HG02610 (cell line): ENCODE results near the gene HS1BP3.

ENCODE experiments used
- ATAC-seq: cut with Tn5 transposase; IDR thresholded peaks from one replicate; pipeline ENCODE4 v1.9.1; 2021; ENCODE audit warnings: mild to moderate bottlenecking, moderate library complexity; ENCODE audit not compliant: unreplicated experiment

HS1BP3 gene

DNA sequence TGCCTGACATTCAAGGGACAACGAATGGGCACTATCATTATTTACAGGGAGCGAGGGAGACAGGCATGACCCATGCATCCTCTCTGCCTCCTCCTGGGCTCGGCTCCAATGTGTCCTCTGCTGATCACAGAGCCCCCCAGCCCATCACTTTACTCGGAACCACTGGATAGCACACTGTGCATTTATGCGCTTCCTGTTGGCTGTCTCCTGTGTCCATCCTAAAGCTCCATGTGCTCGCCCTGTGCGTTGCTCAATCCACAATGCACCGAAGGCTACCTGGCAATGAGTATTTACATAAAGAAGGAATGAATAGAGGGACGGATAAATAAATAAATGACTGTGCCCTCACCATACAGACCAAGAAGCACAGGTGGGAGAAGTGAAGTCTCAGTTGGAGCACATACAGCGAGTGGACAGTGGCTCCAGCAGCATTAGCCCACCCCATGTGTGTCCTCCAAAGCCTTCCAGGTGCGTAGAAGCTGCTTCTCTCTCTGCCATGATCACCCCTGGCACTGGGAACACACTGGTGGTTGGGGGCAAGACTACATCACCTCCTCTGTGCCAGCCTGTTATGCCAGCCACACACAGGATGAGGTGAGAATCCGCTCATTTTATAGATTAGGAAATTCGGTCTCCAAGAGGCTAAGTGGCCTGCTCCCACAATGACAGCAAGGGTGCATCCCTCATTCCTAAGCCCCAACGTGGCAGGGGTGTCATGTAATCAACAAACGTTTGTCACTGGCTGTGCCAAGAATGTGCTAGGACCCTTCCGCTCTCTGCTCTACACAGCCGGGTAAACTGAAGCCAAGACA, 13.7 kb upstream of the HS1BP3 start:
- no peak for ATAC-seq

DNA sequence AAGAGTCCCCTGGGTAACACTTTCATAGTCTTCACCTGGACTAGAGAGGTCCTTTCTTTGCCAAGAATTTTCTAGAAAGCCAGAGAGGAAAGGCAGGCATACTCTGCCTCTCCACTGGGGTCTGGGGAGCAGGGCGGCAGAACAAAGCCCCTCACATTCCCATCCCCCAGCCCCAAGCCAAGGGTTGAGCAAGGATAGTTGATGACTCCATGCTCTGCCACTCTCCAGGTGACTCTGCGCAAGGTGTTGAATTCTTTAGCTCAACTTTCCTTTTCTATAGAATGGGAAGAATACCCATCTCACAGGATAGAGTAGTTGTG, 13.1 kb upstream of the HS1BP3 start:
- no peak for ATAC-seq

DNA sequence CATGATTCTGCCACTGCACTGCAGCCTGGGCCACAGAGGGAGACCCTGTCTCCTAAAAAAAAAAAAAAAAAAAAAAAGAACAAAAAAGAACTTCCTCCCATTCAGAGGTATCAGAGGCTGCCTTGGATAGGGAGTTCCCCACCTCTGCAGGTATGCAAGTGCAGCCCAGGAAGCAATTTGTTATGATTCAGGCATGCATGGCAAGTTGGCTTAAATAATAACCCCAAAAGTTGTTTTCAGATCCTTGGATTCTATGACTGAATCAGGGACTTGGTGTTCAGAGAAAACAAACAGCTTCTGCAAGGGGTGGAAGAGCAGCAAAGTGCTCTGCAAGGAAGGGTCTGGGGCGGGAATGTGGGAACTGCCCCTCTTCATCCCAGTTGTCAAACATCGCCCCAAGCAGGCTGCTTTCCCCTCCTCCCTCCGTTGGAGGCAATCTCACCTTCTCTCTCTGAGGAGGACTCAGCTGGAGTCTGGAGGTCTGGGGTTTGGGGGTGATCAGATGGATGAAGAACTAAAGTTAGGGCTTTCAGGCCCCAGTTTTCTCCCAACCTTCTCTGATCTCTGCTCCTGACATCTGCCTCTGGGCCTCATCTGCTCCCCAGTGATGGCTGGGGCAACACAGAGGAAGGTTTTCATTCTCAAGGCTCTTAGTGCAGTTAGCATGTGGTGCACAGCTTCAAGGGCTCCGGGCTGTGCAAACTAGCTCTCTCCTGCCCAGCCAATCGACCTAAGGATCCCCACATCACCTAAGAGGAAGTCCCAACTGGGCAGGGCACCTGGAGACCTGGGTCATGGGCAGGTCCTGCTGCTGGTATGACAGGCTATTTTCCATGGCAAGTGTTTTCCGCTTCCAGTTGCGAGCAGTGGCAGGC, 12.5 kb upstream of the HS1BP3 start:
- ATAC-seq = no peak

DNA sequence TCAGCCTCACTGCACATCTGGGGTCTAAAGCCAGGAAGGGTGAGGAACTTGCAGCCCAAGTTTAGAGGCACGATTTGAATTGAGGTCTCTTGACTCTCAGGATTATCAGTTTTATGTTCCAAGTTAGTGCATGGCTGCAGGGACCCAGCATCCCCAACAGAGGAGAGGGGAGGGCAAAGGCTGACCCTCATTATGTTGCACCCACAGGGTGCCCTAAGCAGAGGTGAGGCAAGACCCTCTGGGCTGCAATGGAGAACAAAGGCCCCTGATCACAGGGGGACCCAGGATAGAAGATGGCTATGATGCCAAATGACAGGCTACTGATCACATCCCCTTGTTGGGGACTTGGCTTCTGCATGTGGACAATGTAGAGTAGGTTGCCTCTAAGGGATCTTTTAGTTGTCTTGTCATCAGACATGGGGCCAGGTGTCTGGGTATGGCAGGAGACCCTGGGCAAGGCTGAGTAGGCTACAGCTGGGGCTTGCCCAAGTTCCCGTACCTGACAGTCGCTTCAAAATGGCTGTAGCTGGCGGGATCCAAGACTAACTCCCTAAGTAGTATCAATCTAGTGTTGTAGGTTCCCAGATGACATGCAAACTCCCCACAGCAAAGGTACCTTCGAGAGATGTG, 11.5 kb upstream of the HS1BP3 start:
- no peak for ATAC-seq

DNA sequence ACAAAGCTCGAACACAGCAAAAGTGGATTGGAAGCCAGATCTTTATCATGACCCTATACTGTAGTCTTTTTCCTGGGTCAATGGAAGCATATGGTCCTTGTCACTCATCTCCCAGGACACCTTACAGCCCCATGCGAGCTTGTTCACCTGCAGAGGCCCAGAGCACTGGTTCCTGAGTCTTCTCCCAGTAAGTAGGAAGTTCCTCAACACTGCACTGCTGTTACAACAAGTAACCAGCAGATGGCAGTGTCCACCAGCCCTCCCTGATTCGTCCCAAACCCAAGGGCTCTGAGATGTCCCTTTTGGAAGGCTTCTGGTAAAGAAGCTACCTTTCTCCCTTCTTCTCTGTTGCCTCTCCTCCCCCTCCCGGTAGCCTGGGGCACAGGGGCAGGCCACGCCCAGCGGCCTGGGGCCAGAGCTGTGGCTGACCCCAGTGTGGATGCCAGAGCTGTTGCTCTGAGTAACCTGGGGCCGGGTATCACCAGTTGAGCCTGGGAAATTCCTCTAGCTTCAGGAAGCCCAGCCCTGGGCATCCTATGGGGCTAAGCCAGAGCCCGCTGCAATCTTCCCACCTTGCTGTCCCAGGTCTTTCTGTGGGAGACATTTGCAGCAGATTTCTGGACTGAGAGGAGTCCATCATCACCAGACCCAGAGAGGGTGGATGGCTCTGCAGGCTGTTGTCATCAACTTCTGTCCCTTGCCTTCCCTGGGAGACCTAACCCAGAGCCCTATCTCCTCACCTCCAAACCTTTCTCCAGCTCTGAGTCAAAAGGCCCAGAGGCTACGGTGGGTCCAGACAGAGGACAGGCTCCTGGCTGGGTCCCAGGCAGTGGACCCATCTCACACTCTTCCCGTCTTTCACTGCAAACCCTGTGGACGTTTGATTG, 10.8 kb upstream of the HS1BP3 start:
- ATAC-seq = peak; percentile 60

DNA sequence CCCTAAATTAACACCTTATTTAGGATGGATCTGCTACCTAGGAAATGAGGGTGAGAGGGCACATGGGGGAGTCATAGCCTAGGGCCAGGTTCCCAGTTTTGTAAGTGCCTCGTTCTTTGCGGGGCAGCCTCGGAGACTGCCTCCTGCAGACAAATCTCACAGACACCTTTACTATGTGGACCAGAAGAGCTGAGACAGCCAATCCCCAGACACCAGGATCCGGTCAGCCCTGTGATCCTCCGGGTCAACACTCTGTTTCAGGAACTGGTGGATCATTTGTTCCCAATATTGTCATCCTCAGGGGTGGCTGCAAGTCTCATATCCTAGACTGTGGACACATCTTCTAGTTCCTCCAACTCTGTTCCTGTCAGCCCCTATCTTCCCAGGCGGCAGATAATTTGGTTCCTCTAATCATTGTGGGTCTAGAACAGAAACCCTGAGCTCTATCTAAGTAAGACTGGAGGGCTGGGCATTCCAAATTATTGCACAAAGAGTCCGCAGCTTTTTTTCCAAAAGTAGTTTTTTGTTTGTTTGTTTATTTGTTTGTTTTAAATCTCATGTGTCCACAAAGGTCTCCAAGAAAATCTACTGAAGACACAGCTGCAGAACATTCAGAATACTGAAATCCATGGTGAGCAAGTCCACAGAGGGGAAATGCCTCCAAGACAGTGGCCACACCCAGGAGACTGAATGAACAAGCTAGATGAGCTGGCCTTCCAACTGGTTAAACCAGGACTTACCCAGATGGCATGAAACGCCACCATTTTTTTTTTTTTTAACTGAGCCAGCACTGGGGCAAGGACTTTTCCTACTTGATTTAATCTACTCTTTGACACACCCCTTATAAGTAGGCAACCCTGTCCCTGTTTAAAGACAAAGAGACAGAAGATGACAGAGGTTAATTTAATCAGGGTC, 9.9 kb upstream of the HS1BP3 start:
- ATAC-seq = no peak

DNA sequence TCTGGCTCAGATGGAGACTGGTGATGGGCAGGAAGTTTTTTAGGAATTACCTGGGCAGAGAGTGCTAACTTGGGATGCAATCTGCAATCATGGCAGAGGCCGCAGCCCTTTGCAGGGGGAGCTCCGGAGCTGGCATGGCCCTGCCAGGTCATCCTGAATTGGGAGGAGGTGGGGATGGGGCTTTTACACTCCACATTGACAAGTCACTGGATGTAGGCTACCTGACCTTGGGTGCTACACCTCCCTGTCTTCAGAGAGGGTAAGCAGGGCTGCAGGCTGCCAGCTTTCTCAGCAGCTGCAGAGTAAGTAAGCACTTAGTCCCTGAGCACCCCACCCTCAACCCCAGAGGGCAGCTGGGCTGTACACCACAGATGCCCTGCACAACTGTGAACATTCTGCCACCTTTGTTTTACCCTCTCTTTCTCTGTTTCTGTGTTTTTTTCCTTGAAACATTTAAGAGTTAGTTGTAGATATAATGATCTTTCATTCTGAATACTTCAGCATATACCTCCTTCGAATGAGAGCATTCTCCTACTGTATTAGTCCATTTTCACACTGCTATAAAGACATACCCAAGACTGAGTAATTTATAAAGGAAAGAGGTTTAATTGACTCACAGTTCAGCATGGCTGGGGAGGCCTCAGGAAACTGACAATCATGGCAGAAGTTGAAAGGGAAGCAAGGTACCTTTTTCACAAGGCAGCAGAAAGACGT, 6.8 kb upstream of the HS1BP3 start:
- ATAC-seq = no peak

DNA sequence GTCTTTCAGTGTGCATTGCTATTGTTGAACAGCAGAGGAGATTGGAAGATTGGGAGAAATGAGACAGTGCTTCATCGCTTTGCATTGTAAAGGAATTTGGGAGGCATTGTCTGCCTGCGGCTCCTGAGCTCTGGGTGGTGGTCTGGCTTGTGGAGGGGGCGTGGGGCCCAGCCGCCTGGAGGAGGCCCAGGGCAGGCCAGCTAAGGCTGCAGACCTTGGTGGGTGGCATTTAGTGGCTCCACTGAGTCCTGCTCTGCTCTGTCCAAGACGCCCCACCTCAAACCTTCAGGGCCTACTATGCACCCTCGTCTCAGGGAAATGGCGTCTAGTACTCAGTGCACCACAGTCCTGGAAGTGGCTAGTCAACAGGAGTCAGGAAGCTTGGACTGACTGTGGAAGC, 5.7 kb upstream of the HS1BP3 start:
- no peak for ATAC-seq

DNA sequence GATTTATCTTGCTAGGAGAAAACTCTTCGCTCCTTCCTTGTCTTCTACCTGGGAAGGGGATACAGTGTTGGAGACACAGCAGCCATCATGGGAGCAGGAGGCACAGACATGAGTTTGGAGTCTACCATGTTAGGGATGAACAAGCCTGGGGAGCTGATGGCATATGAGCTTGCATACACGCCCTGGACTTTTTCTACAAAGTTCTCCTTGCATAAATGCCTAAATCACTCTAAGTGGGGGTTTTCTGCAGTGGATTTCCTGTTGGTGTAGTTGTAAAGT, 3.6 kb upstream of the HS1BP3 start:
- no peak for ATAC-seq

DNA sequence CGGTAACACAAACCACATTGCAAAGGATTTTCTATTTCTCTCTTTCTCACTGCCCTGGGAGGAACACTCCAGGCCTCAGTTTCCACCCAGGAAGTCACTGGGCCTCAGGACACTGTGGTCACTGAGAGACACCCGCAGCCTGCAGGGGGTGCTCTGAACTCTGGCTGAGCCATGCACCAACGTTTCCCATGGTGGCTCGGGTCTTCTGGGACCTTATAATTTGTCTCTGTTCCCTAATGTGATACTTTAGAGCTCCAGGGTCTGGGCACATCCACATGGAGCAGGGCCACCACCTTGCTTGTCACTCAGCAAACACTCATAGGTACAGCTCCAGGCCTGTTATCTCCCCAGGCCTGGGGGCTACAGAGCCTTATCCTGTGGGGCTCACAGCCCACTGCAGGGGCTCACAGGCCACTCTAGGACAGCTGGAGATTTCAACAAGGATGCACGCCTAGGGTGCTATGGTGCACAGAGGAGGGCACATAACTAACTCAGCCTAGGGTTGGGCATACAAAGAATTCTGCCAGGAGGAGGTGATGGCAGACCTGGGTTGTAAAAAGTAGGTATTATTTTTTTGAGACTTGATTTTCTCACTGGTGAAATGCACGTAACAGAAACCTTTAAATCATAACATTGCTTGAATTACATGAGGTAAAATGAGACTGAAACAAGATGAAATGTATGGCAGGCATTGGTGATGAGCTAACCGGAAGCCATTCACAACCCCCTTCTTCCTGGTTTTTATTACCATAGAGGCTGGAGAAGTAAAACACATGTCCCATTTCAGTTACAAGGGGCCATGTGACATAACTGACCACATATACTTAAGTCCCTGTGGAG, 3.0 kb upstream of the HS1BP3 start:
- no peak for ATAC-seq

DNA sequence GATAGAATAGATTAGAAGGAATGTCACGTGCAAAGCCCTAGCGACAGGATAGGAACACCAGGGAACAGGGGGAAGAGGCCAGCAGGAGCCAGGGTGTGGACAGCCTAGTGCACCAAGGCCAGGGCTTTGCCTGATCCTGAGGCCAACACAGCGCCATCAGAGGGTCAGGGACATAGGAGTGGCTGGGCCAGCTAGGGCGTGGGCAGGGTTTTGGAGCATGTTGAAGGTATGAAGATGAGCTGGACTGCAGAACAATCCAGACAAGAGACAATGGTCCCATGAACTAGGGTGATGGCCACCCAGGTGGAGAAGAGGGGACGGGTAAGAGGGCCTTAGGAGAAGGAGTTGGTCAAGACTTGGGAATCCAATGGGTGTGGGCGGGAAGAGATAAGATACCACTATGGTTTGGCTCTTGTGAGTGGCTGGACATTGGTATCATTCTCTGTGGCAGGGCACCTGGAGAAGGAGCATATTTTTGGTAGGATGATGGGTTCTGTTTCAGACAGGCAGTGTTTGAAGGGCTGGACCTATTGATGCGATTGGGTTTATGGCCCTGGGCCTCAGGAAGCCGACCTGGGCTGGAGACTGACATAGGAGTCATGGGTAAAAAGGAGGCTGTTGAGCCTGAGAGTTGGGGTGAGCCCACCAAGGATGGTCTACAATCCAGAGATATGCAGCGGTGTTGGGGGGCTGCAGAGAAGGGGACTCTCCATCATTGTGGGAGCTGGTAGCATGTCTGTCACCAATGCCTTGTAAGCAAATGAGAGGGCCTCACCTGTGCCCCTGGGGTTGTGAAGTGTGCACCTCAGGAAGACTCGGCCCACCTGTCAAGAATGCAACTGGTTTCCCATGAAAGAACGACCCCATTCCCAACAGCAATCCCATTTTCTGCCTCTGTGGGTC, 2.0 kb upstream of the HS1BP3 start:
- ATAC-seq = no peak

DNA sequence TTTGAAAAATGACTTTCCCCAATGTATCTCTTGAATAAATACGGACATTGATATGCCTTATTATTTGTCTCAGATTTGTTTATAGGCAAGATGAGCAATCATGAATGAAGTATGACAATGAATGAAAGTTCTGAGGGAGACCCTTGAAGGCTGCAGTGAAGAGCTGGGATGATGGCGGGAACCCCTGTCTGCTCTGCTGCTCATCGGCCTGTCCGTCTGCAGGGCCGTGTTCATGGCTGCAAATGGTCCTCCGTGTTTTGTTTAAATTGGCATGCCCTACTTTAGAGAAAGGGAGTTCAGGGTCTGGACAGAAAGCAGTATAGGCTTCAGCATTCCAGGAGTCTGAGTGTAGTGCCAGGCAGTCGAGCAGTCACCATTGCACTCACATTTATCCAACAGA, 1.2 kb upstream of the HS1BP3 start:
- no peak for ATAC-seq

DNA sequence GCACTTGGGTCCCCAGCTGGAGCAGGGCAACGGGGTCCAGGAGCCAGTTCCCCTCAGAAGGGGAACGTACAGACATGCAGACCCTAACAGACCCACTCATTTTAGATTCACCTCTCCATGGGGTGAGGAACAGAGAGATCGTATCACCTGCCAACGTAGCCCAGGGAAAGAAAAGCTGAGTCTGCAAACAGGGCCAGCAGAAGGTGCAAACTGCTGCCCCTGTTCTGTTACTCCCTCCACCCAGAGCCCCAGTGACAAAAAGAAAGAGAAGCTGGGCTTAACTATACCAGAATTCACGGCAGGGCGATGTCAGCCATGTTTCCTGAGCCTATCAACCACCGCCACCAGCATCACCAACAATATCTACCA, 817 bp upstream of the HS1BP3 start:
- no peak for ATAC-seq

DNA sequence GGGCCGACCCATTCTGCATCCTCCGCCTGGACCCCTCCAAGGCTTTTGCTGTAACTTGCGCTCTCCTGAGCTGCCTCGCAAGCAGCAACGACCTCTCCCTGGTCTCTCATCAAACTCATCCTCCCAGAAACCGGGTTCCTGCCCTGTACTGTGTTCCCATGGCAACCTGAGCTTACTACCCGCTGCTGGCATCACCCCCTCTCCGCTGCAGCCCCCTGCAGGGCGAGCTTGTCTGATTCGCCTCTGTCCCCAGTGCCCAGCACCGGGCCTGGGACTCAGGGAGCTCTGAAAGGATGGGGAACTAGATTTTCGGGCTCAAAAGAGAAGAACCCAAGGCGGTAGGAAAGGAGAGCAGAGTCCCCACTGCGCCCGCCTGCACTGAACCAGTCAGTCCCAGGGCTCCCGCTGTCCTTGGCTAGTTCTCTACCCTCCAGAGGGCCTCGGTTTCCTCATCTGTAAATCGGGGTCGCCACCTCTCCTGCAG, 463 bp downstream of the HS1BP3 start:
- peak; percentile 2 for ATAC-seq

DNA sequence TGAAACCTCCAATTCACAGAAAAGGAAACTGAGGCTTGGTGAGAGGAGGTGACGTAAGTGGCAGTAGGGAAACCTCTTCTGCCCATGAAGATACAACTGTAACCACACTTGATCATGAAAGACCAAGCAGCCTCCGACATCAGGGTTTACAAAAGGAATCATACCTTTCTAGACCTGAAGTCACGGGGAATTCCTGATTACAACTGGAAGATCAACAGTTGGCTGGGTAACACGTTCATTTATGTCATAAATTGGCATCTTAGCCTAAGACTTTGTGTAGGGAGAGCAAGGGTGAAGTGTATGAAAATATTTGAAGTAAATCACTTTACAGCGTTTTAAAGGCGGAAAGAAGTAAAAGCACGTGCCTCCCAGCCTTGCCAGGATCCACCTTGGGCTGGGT, 922 bp downstream of the HS1BP3 start:
- no peak for ATAC-seq

DNA sequence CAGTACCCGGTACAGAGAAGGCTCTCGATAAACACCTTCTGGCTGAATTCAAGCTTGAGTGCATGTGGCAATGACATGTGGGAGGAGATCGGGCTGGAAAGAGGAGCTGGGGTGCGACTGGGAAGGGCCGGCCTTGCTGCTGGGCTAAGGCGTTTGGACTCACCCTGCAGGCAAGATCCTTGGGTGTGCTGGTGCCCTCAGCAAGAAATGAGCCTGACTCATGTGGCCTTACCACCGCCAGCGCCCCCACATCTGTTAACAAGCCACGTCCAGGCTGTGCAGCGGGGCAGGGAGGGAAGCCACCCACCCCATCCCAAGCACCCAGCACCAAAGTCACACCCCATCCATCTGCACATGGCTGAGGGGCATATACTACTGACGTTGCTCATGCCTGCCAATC, 1.3 kb downstream of the HS1BP3 start:
- no peak for ATAC-seq

DNA sequence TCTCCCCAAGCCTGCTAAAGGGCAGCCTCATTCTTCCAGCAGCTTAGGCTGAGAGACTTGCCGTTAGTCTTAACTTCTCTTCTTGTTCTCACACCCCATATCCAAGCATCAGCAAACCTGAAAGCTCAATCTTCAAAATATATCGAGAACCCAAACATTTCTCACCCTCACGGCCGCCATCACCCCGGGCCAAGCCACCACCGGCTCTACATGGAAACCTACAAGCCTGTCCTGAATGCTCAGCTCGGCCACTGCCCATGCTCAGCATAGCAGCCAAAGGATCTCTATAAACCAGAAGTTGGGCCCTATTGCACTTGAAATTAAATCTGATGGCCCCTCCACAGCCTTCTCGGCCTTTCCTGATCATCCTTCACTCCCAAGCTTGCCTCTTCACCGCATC, 2.1 kb downstream of the HS1BP3 start:
- ATAC-seq = no peak
